ENCODE data around the gene HLTF.

HLTF gene, protein sequence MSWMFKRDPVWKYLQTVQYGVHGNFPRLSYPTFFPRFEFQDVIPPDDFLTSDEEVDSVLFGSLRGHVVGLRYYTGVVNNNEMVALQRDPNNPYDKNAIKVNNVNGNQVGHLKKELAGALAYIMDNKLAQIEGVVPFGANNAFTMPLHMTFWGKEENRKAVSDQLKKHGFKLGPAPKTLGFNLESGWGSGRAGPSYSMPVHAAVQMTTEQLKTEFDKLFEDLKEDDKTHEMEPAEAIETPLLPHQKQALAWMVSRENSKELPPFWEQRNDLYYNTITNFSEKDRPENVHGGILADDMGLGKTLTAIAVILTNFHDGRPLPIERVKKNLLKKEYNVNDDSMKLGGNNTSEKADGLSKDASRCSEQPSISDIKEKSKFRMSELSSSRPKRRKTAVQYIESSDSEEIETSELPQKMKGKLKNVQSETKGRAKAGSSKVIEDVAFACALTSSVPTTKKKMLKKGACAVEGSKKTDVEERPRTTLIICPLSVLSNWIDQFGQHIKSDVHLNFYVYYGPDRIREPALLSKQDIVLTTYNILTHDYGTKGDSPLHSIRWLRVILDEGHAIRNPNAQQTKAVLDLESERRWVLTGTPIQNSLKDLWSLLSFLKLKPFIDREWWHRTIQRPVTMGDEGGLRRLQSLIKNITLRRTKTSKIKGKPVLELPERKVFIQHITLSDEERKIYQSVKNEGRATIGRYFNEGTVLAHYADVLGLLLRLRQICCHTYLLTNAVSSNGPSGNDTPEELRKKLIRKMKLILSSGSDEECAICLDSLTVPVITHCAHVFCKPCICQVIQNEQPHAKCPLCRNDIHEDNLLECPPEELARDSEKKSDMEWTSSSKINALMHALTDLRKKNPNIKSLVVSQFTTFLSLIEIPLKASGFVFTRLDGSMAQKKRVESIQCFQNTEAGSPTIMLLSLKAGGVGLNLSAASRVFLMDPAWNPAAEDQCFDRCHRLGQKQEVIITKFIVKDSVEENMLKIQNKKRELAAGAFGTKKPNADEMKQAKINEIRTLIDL

DNA sequence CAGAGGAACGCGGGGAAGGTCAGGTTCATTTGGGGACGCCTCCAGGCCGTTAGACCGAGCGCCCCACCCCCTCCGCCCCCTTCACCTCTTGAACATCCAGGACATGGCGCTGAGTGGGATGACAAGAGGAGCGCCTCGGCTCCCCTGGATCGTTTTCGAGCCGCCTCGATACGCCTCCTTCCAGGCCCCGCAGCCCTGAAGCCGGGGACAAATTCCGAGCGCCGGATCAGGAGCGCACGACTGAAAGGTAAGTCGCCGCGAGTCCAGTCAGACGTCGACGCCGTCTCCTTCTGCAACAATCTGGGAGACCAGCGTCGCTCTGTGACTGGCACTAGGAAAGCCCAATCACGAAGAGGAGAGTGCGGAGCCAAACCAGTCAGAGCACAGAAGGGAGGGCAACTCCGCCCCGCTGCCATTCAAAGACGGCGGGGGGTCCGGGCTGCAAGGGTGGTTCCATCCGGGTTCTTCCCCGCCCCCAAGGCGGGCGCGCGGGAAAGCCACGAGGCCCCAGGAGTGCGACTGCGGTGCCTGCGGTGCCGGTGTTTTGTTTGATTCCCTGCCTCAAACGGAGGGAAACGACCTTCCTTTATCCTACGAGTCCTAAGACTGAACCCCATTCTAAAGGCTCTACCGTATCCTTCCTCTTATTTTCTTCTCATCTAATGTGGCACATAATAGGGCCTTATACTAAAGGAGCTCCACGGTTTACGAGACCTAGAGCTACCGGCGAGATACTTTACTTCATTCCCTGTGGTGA lies at the start of gene HLTF:
HLTF (minus strand) TSS at position 302 of the 757 bp plus-strand sequence; CDS start at position 105, 197 bp downstream.
- H3K4me3 ChIP-seq (ENCODE audit: low read depth, low read length): peak within 1 kb of the TSS; percentile 91
- TF ChIP-seq, protein P1, sequence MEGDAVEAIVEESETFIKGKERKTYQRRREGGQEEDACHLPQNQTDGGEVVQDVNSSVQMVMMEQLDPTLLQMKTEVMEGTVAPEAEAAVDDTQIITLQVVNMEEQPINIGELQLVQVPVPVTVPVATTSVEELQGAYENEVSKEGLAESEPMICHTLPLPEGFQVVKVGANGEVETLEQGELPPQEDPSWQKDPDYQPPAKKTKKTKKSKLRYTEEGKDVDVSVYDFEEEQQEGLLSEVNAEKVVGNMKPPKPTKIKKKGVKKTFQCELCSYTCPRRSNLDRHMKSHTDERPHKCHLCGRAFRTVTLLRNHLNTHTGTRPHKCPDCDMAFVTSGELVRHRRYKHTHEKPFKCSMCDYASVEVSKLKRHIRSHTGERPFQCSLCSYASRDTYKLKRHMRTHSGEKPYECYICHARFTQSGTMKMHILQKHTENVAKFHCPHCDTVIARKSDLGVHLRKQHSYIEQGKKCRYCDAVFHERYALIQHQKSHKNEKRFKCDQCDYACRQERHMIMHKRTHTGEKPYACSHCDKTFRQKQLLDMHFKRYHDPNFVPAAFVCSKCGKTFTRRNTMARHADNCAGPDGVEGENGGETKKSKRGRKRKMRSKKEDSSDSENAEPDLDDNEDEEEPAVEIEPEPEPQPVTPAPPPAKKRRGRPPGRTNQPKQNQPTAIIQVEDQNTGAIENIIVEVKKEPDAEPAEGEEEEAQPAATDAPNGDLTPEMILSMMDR (IDR thresholded peaks at IDR 0.05; ENCODE audit: low read depth, low read length): no peak

DNA sequence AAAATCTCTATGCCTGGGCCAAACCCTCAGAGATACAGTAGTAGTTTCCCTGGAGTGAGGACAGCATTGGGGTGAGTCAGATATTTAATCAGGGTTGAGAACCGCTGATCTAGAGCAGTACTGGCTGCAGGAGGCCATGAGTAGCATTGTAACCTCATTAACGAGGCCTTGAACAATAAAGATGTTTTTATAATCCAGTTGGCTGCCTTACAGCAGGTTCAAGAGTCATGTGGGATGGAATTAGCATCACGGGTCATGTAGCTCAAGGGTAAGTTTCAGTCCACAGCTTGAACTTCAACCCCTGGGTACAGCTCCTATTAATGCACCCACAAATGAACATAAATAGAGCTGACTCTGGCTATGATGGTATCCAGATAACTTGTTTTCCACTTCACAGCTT lies 48.2 kb upstream of the HLTF start:
- no peak overlapping the region for H3K4me3 ChIP-seq (ENCODE audit: low read depth, low read length)
- TF ChIP-seq, protein P1 (IDR thresholded peaks at IDR 0.05; ENCODE audit: low read depth, low read length): no peak

DNA sequence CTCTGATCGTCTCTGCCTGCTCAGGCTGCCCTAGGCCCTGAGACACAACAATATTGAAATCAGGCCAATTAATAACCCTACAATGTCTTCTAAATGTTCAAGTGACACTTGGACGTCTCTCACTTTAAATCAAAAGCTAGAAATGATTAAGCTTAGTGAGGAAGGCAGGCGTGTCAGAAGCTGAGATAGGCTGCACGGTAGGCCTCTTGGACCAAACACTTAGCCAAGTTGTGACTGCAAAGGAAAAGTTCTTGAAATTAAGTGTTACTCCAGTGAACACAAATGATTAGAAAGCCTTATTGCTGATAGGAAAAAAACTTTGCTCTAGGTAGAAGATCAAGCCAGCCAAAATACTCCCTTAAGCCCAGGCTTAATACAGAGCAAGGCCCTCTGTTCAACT lies 45.3 kb upstream of the HLTF start:
- TF ChIP-seq, protein P1 (IDR thresholded peaks at IDR 0.05; ENCODE audit: low read depth, low read length): no peak
- H3K4me3 ChIP-seq (ENCODE audit: low read depth, low read length): no peak overlapping the region

DNA sequence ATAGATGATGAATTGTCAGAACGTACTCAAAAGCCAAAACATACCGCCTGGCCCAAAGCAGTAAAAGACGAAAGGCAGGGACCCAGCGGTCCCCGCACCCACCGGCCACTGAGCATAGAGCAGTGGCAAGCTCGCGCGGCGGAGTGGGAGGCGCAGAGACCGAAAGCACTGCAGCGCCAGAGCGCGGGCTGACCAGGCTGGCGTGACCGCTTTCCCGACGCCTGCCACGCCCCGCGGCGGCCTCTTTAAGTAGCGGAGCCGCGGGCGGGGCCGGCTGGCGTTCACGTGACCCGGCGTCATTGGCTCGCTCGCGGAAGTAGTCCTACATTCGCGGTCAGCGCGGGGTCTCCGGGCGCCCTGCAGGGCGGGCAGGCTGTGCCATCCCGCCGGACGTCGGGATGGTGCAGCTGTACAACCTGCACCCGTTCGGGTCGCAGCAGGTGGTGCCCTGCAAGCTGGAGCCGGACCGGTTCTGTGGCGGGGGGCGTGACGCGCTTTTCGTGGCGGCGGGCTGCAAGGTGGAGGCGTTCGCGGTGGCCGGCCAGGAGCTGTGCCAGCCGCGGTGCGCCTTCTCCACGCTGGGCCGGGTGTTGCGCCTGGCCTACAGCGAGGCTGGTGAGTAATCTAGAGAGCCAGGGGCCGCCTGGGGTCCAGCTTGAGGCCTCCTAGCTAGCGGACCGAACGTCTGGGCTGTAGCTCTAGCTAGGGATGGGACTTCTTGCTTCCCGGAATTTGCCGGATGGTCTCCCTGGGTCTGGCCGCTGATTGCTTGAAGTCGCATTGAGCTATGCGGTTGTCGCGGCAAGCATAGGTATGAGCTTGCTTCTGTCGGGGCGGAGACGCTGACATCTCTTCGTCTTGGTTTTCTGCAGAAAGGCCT lies 43.2 kb upstream of the HLTF start, which contains the start of gene HPS3:
HPS3 (plus strand) TSS at position 313 of the 880 bp plus-strand sequence; CDS start at position 399, 86 bp downstream.
- TF ChIP-seq, protein P1 (IDR thresholded peaks at IDR 0.05; ENCODE audit: low read depth, low read length): no peak
- peak within 1 kb of the TSS; percentile 86 for H3K4me3 ChIP-seq (ENCODE audit: low read depth, low read length)

DNA sequence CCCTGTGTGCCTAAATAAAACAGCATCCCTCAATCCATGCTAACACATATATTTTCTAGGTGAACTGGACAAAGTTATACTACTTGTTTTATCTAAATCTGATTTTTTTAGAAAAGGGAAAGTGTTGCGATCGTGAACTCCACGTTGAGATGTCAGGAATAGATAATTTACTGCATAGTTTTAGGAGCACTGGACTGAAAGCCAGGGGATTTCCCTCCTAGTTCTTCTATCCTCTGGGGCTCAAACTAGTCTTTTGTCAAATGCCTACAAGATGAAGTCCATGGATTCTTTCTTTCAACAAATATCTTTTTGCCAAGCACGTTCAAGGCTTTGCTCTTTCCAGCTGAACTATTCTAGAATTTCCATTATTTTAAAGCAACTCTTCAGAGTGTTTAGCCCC lies 42.5 kb upstream of the HLTF start:
- TF ChIP-seq, protein P1 (IDR thresholded peaks at IDR 0.05; ENCODE audit: low read depth, low read length): no peak
- H3K4me3 ChIP-seq (ENCODE audit: low read depth, low read length): peak overlapping the region; percentile 86
